ENCODE results near the gene TCAIM.

DNA sequence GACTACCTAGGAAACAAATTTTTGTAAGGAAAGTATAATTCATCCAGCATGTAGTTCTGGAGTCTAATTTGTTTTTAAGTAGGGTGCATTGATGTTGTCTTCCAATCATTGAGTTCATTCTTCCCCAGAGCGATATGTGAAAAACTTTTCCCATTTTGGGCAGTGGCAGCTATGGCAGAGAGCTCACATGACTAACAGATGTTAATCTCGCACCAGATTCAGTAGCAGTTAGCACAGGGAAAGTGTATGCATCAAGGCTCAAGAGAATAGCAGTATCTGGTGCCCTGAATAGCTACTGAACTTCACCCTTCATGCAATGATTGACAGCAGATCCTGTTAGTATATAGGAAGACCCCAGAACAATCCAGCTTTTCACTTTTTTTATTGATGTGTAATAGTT lies 46.3 kb upstream of the TCAIM start:
- TF ChIP-seq, protein P1, sequence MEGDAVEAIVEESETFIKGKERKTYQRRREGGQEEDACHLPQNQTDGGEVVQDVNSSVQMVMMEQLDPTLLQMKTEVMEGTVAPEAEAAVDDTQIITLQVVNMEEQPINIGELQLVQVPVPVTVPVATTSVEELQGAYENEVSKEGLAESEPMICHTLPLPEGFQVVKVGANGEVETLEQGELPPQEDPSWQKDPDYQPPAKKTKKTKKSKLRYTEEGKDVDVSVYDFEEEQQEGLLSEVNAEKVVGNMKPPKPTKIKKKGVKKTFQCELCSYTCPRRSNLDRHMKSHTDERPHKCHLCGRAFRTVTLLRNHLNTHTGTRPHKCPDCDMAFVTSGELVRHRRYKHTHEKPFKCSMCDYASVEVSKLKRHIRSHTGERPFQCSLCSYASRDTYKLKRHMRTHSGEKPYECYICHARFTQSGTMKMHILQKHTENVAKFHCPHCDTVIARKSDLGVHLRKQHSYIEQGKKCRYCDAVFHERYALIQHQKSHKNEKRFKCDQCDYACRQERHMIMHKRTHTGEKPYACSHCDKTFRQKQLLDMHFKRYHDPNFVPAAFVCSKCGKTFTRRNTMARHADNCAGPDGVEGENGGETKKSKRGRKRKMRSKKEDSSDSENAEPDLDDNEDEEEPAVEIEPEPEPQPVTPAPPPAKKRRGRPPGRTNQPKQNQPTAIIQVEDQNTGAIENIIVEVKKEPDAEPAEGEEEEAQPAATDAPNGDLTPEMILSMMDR (IDR thresholded peaks at IDR 0.05; ENCODE audit: low read depth, low read length), result no peak
- no peak for TF ChIP-seq POLR2A (IDR thresholded peaks at IDR 0.05; ENCODE audit: extremely low read depth, insufficient read length)
- TF ChIP-seq, protein P2, sequence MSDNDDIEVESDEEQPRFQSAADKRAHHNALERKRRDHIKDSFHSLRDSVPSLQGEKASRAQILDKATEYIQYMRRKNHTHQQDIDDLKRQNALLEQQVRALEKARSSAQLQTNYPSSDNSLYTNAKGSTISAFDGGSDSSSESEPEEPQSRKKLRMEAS (IDR thresholded peaks at IDR 0.05; ENCODE audit: low read depth, low read length), result no peak
